HCT116 (cell line): ENCODE data around the gene ALLC. TPM values are rescaled to one million over a fixed set of nuclear protein-coding genes. Genes with fewer than 3 reads are reported as not detected.

Experiments used
- ATAC-seq: fragments of 200-7000 bp; cut with Tn5 transposase; 2 replicates; pipeline ENCODE4 v1.9.1; 2020; ENCODE audit warnings: mild to moderate bottlenecking, moderate library complexity
- BruUV-seq: library from RNA; stranded (reverse); fragments of 400-500 nt; replicated peaks from 2 replicates; lab custom pipeline; 2021; lab: Mats Ljungman, UMichigan
- CTCF ChIA-PET: fragments of 300-600 bp; sonication (Branson Sonifier 250); formaldehyde crosslinking; loops from one replicate; lab custom pipeline; 2021; ENCODE audit warnings: antibody characterized with exemption; lab: Charles Lee
- POLR2A ChIA-PET: fragments of 300-600, 350-600 bp; sonication (Branson Sonifier 250); formaldehyde crosslinking; loops from one replicate; lab custom pipeline; 2021; ENCODE audit warnings: antibody characterized with exemption; lab: Charles Lee
- RAD21 ChIA-PET, 2 experiments: fragments of 300-600 bp; sonication (Branson Sonifier 250); formaldehyde crosslinking; loops; one replicate each; lab custom pipeline; 2023; ENCODE audit warnings: low total read pairs in 2 of 2; ENCODE audit not compliant: uncharacterized antibody in 2 of 2, unreplicated experiment in 2 of 2, low non-redundant PET in 1 of 2; lab: Charles Lee
- DNase-seq: peaks from one replicate; pipeline ENCODE4 v3.0.0-alpha.2; 2010; ENCODE audit warnings: low read depth, low spot score
- H2AFZ ChIP-seq: fragments of 200-600 bp; shearing (Covaris generic), sonication (generic); 2 replicates; pipeline ENCODE4 v1.6.1; 2017; ENCODE audit warnings: low read depth, mixed run types, mixed read lengths, antibody characterized with exemption, low read length; ENCODE audit not compliant: poor library complexity, severe bottlenecking
- H3K27ac ChIP-seq: 2 replicates; pipeline ENCODE4 v1.5.1; 2012; ENCODE audit warnings: low read depth, low read length
- H3K27me3 ChIP-seq: fragments of 200-600 bp; sonication (generic); 2 replicates; pipeline ENCODE4 v1.6.1; 2016; ENCODE audit warnings: mixed run types, low read length, mixed read lengths; ENCODE audit not compliant: insufficient read depth
- H3K36me3 ChIP-seq, 2 experiments: fragments of 200-500 bp in 1 of 2; fragments of 200-600 bp in 1 of 2; sonication (Bioruptor generic) in 1 of 2; sonication (generic) in 1 of 2; 2 replicates each; pipeline versions ENCODE4 v1.5.1 to v1.6.1; 2014 to 2016; ENCODE audit warnings: low read length in 2 of 2, inconsistent platforms in 1 of 2, mixed read lengths in 1 of 2, mixed run types in 1 of 2; ENCODE audit not compliant: insufficient read depth in 2 of 2, control insufficient read depth in 1 of 2
- H3K4me1 ChIP-seq, 2 experiments: fragments of 200-600 bp in 1 of 2; sonication (generic) in 1 of 2; 2 replicates each; pipeline versions ENCODE4 v1.5.1 to v1.6.1; 2012 to 2017; ENCODE audit warnings: low read length in 2 of 2, inconsistent platforms in 1 of 2, mild to moderate bottlenecking in 1 of 2, mixed read lengths in 1 of 2, mixed run types in 1 of 2, moderate library complexity in 1 of 2; ENCODE audit not compliant: insufficient read depth in 2 of 2, control insufficient read depth in 1 of 2
- H3K4me2 ChIP-seq: fragments of 200-600 bp; sonication (generic); 2 replicates; pipeline ENCODE4 v1.6.1; 2017; ENCODE audit warnings: mixed run types, low read length, mixed read lengths
- H3K4me3 ChIP-seq, 2 experiments: fragments of 200-600 bp in 1 of 2; sonication (generic) in 1 of 2; replicated peaks in 1 of 2; 2 replicates each; pipeline ENCODE4 v1.5.1; 2011 to 2016; ENCODE audit warnings: low read length in 2 of 2, control low read depth in 1 of 2, low read depth in 1 of 2, mild to moderate bottlenecking in 1 of 2, mixed read lengths in 1 of 2, mixed run types in 1 of 2
- H3K79me2 ChIP-seq: fragments of 200-600 bp; sonication (generic); 2 replicates; pipeline ENCODE4 v1.6.1; 2017; ENCODE audit warnings: mild to moderate bottlenecking, mixed run types, low read length, moderate library complexity, mixed read lengths; ENCODE audit not compliant: insufficient read depth
- H3K9ac ChIP-seq: fragments of 200-600 bp; sonication (generic); 2 replicates; pipeline ENCODE4 v1.6.1; 2016; ENCODE audit warnings: low read length, mixed read lengths
- H3K9me2 ChIP-seq: fragments of 200-600 bp; sonication (generic), shearing (Covaris generic); 2 replicates; pipeline ENCODE4 v1.6.1; 2017; ENCODE audit warnings: mixed run types, mild to moderate bottlenecking, moderate library complexity; ENCODE audit not compliant: insufficient read depth
- H3K9me3 ChIP-seq, 2 experiments: fragments of 200-500 bp in 1 of 2; fragments of 200-600 bp in 1 of 2; sonication (Bioruptor generic) in 1 of 2; sonication (generic) in 1 of 2; 2 replicates each; pipeline ENCODE4 v1.6.1; 2014 to 2017; ENCODE audit warnings: low read length in 2 of 2, mixed read lengths in 2 of 2, inconsistent platforms in 1 of 2, low read depth in 1 of 2, mild to moderate bottlenecking in 1 of 2, mixed run types in 1 of 2, moderate library complexity in 1 of 2; ENCODE audit not compliant: control insufficient read depth in 1 of 2, insufficient read depth in 1 of 2
- H4K20me1 ChIP-seq: fragments of 200-600 bp; sonication (generic), shearing (Covaris generic); 2 replicates; pipeline ENCODE4 v1.6.1; 2017; ENCODE audit warnings: mixed run types, mild to moderate bottlenecking, moderate library complexity; ENCODE audit not compliant: insufficient read depth
- CBX3 ChIP-seq: IDR thresholded peaks from 2 replicates; pipeline ENCODE4 v1.6.1; 2012; ENCODE audit warnings: low read depth
- CEBPB ChIP-seq: IDR thresholded peaks from 2 replicates; pipeline ENCODE4 v1.6.1; 2012; ENCODE audit warnings: low read depth
- CTCF ChIP-seq, 3 experiments: fragments of 200-600 bp in 1 of 3; sonication (generic) in 1 of 3; IDR thresholded peaks in 2 of 3; conservative IDR thresholded peaks in 1 of 3; 2 replicates each; pipeline ENCODE4 v1.5.1; 2012 to 2017; ENCODE audit warnings: low read depth in 2 of 3, low read length in 2 of 3, antibody characterized with exemption in 1 of 3, borderline replicate concordance in 1 of 3, control low read depth in 1 of 3, mild to moderate bottlenecking in 1 of 3, mixed read lengths in 1 of 3, mixed run types in 1 of 3, moderate library complexity in 1 of 3; ENCODE audit not compliant: insufficient read depth in 1 of 3
- EGR1 ChIP-seq: IDR thresholded peaks from 2 replicates; pipeline ENCODE4 v1.6.1; 2012; ENCODE audit warnings: low read depth
- EZH2 ChIP-seq: fragments of 200-600 bp; sonication (generic); IDR thresholded peaks from 2 replicates; pipeline ENCODE4 v1.6.1; 2017; ENCODE audit warnings: antibody characterized with exemption, mixed run types
- FOSL1 ChIP-seq: IDR thresholded peaks from 2 replicates; pipeline ENCODE4 v1.6.1; 2012; ENCODE audit warnings: low read depth
- JUND ChIP-seq: IDR thresholded peaks from 2 replicates; pipeline ENCODE4 v1.6.1; 2012
- POLR2AphosphoS5 ChIP-seq: IDR thresholded peaks from 2 replicates; pipeline ENCODE4 v1.6.1; 2011; ENCODE audit warnings: mild to moderate bottlenecking, low read depth, low read length, moderate library complexity
- RAD21 ChIP-seq: IDR thresholded peaks from 2 replicates; pipeline ENCODE4 v1.6.1; 2012; ENCODE audit warnings: low read depth, mild to moderate bottlenecking
- SIN3A ChIP-seq: IDR thresholded peaks from 2 replicates; pipeline ENCODE4 v1.6.1; 2012; ENCODE audit warnings: low read depth
- SP1 ChIP-seq: IDR thresholded peaks from 2 replicates; pipeline ENCODE4 v1.6.1; 2012; ENCODE audit warnings: low read depth
- ZNF274 ChIP-seq: fragments of 200-500 bp; sonication (Bioruptor generic); IDR thresholded peaks from 2 replicates; pipeline ENCODE4 v1.6.1; 2014; ENCODE audit warnings: mild to moderate bottlenecking, low read depth, low read length, inconsistent platforms
- intact Hi-C: fragments of 100-400 bp; cut with micrococcal nuclease; formaldehyde crosslinking; loops from 2 replicates; pipeline ENCODE4 v1.10.0; 2022
- total RNA-seq: library from RNA; stranded (reverse); gene quantifications from one replicate; pipeline ENCODE4 v1.2.1, GENCODE V29; 2021; ENCODE audit not compliant: unreplicated experiment
- TF ChIP-seq, protein P1 (sequence below): IDR thresholded peaks from 2 replicates; pipeline ENCODE4 v1.6.1; 2012

ALLC gene
- total RNA-seq, 1 experiment from 2014 or later = not detected

- no peaks in the 10 kb centered on the region for H4K20me1 ChIP-seq
- no peak overlapping the region for H3K4me2 ChIP-seq
- BruUV-seq = no TSS peak
- intact Hi-C loops = no loop called here
- no peak overlapping the region for H3K9ac ChIP-seq
- peaks cover 0 to 5% of the 10 kb centered on the region in 2 experiments; a peak in 2 of 4 replicates for H3K4me1 ChIP-seq
- no peak for ATAC-seq
- no peaks in the 10 kb centered on the region for H3K27me3 ChIP-seq
- no peaks in the 10 kb centered on the region for H3K9me3 ChIP-seq
- no peak for TF ChIP-seq EGR1
- TF ChIP-seq CBX3 = no peak
- no peak for TF ChIP-seq ZNF274
- TF ChIP-seq JUND = no peak
- TF ChIP-seq POLR2AphosphoS5 = no peak
- TF ChIP-seq, protein P1, sequence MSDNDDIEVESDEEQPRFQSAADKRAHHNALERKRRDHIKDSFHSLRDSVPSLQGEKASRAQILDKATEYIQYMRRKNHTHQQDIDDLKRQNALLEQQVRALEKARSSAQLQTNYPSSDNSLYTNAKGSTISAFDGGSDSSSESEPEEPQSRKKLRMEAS = no peak
- TF ChIP-seq CEBPB = no peak
- TF ChIP-seq RAD21 = no peak
- no peak for TF ChIP-seq SP1
- TF ChIP-seq SIN3A = no peak
- CTCF ChIA-PET = no interaction called here
- no peak overlapping the region for H2AFZ ChIP-seq
- RAD21 ChIA-PET = no interaction called here
- no peak for DNase-seq
- POLR2A ChIA-PET = no interaction called here
- H3K4me3 ChIP-seq = no peak overlapping the region
- H3K79me2 ChIP-seq = no peaks in the 10 kb centered on the region
- H3K9me2 ChIP-seq = no peaks in the 10 kb centered on the region
- no peaks in the 10 kb centered on the region for H3K36me3 ChIP-seq
- no peak overlapping the region for H3K27ac ChIP-seq
Measured at GRCh38 chr2:3649581-3649980, 8.4 kb upstream of the ALLC start.

GRCh38 chr2:3650140-3650920, 7.7 kb upstream of the ALLC start:
- H3K4me3 ChIP-seq = no peak overlapping the region
- H3K36me3 ChIP-seq = no peaks in the 10 kb centered on the region
- H3K27ac ChIP-seq = no peak overlapping the region
- CTCF ChIA-PET = no interaction called here
- BruUV-seq = no TSS peak
- H3K4me1 ChIP-seq = peaks cover 0 to 5% of the 10 kb centered on the region in 2 experiments; a peak in 2 of 4 replicates
- H3K27me3 ChIP-seq = no peaks in the 10 kb centered on the region
- no peaks in the 10 kb centered on the region for H3K9me2 ChIP-seq
- H4K20me1 ChIP-seq = no peaks in the 10 kb centered on the region
- ATAC-seq = peak; percentile 8; the same call in 1 of the 2 replicates
- POLR2A ChIA-PET = no interaction called here
- no peaks in the 10 kb centered on the region for H3K79me2 ChIP-seq
- no peaks in the 10 kb centered on the region for H3K9me3 ChIP-seq
- intact Hi-C loops = loop anchor here (5.0 to 10.0 kb wide), 3 partner anchors 116 to 808 kb away; no protein-coding TSS in a partner anchor
- H3K4me2 ChIP-seq = peak overlapping the region; percentile 58
- DNase-seq = no peak
- RAD21 ChIA-PET = no interaction called here
- H2AFZ ChIP-seq = peak overlapping the region; percentile 99
- H3K9ac ChIP-seq = no peak overlapping the region
- TF ChIP-seq RAD21 = no peak
- no peak for TF ChIP-seq ZNF274
- no peak for TF ChIP-seq EZH2
- no peak for TF ChIP-seq FOSL1
- no peak for TF ChIP-seq SP1
- TF ChIP-seq CTCF (IDR thresholded peaks at IDR 0.05 in 2 of 3, conservative IDR thresholded peaks at IDR 0.05 in 1 of 3; ENCODE audit: borderline replicate concordance in 1 of 3, insufficient read depth in 1 of 3, low read depth in 2 of 3, low read length in 2 of 3) = no peak
